ENCODE results near the gene RBPMS2.

The RBPMS2 gene

DNA sequence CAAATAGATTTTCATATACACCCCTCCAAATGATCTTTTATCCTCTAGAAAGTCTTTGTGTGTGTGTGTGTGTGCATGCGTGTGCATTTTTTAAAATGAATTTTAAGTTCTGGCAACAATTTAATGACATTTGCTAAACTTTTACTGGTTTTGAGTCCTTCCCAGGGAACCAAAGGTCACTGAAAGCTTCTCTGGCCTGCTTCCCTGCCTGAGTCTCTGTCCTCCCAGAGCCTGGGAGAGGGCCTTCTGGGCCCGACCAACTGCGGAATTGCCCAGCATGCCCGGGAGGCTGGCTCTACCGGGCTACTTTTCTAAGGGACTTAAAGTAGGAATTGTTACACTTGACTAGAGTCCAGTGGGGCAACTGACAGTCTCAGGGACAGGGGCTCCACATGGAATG lies 7.4 kb upstream of the RBPMS2 start:
- no peak for DNase-seq

DNA sequence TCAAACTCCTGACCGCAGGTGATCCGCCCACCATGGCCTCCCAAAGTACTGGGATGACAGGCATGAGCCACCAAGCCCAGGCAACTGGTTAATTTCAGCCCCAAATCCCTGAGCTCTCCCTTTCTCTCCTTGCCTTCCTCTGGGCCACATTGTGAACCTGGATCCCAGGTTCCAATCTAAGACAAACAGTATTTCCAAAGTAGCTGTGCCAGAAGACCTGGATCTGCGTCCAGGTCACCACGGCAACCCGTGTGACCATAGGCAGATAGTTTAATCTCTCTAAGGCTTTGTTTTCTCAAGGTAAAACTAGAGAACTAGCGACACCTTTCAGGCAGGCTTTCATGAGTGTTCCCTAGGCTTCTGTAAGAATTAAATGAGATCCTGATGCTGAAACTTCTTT lies 5.9 kb upstream of the RBPMS2 start:
- DNase-seq: no peak

DNA sequence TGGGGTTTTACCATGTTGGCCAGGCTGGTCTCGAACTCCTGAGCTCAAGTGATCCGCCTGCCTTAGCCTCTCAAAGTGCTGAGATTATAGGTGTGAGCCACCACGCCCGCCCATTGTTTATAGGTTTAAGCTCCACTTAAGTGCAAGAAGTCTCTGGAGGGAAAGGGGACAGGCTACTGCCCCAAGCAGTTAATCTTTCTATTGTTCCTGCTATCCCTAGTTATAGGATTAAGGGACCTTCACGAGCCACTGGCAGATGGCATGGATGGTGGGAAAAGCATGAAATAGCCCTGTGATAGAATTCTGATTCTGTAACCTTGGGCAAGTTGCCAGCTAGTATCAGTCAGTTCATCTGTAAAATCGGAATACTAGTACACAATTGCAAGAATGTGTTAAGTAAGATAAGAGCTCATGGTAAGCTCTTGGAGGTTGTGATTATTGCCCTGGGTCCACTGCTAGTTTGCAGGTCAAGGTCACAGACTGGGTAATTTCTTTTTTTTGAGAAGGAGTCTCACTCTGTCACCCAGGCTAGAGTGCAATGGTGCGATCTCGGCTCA lies 5.3 kb upstream of the RBPMS2 start:
- DNase-seq: no peak

DNA sequence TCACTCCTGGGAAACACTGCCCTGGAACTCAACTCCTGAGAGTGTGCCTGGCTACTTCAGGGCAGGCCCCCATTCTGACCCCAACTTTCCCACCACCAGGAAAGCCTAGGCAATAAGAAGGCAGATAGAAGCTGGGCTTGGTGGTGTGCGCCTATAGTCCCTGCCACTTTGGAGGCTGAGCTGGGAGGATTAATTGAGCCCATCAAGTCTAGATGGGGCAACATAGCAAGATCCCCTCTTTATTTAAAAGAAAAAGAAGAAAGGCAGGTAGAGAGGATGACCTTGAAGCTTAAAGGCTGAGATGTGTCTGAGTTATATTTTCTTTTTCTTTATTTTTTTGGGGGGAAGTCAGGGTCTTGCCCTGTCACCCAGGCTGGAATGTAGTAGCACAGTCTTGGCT lies 4.2 kb upstream of the RBPMS2 start:
- DNase-seq: no peak

DNA sequence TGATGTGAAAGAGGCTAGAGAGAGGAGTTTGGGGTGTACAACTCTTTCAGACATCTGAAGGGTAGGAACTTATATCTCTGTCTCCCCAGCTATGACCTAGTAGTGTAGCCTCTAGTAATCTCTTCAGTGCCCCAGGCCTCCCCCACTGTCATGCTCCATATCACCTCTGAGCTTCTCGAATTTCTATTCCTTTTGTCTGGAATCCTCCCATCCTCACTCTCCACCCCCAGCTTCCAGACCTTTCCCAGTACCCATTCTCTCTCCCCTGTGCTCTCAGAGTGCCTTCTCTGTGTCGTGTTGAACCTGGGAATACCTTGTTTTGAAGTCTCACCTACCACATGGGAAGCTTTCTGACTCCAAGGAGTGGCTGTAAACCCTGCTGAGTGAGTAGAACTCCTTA lies 3.6 kb upstream of the RBPMS2 start:
- no peak for DNase-seq

DNA sequence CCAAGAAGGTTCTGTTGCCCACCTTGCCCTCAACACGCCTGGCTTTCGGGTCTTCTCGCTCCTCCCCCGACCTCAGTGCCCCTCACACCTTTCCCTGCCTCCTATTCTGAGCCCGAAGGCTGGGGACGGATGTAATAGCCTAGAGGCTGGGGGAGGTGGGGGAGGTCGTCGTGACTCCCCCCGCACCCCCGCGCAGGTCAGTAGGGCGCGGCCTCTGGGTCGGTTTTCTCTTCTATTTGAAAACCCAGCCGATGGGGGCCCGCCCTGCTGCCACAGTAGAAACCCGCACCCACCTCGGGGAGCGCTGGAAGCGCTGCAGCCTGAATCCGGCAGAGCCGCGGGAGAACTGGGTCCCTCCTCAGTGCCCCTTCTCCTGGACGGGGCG lies 1.0 kb upstream of the RBPMS2 start:
- no peak for DNase-seq

DNA sequence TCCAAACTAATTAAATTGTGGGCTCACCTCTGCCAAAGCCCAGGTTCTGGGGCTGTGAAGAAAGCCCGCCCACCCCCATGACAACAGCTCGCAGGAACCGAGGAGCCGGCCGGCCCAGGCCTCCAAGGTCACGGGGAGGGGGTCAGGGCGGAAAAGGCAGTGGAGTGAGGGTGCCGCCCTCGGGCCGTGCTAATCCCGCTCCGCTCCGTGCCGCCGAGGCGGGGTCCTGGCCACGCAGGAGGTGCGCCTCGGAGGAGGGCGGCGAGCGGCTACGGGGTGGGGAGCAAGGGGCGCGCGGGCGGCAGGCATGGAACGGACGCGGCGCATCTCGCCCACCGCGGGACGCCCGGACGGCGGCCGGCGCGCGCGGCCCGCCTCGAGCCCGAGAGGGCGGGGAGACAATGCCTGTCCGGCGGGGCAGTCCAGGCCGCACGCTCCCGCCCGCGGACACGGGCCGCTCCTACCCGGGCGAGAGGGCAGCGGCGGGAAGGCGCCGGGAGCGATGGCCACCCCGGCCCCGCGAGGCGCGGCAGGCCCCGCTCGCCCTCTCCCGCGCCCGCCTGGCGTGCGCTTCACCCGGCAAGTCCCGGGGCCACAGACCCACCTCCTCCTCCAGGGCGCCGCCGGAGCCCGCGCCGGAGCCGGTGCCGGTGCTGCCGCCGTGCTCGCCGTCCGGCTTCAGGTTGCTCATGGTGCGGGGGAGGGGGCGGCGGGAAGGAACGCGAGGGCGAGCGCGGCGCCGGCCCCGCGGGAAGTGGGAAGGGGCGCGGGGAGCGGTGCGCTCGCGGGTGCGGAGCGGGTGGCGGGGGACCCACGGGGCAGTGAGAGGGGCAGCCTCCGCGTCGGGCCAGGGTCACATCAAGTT lies 528 bp downstream of the RBPMS2 start:
- no peak for DNase-seq

DNA sequence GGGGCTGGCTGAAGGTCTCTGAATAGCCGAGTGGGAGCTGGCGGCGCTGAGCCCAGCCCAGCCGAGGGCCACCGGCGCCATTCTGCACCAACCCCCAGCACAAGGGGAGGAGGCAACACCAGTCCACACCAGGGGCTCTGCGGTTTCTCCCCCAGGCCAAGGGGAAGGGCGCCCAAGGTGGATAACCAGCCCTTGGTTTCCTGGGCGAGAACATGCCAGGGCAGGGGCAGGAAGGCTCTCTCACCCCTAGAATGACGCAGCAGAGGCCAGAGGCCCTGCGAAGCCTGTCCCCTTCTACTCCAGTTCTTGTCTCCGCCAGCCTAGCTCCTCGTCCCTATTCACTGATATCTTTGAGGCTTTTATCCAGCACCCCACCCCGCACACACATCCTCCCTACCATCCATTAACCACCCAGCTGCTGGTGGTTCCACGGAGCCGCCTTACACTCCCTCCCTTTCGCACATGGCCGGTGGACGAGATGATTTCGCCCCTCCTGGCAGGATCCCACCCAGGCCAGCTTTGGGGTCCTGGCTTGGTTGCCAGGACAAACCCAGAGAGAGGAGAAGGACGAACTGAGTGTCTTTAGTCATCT lies 1.3 kb downstream of the RBPMS2 start:
- no peak for DNase-seq

DNA sequence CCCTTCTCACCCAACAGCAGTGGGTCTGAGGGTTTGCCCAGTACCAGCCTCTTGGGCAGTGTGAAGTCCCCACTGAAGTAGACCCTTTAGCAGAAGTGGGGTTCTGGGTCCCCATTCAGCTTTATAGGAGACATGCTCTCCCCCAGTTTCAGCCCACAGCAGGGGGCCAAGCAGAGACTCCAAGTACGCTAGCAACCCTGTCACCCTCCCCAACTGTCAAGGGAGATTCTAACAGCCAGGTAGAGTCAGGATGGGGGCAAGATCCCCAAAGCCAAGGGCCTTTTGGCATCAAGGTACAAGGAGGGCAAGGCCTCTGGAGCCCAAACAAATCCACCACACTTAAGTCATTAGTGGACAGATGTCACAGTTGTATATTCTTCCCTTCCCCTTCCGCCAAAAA lies 1.8 kb downstream of the RBPMS2 start:
- no peak for DNase-seq

DNA sequence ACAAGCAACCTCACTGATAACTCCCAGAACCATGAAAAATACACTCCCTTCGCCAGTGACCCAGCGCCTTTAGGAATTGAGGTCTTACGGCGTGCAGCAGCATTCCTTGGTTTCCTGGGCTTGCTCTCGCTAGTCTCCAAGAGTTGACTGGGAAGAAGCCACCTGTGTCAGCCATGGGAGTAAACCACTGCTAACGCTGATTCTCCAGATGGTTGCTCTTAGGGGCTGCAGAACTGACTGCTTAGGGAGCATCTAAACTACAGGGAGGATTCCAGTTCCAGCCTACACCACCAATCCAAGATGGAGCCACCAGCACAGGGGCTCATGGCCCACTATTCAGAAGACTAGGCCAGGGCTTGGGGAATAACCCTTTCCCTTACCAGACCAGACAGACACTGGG lies 2.4 kb downstream of the RBPMS2 start:
- no peak for DNase-seq

DNA sequence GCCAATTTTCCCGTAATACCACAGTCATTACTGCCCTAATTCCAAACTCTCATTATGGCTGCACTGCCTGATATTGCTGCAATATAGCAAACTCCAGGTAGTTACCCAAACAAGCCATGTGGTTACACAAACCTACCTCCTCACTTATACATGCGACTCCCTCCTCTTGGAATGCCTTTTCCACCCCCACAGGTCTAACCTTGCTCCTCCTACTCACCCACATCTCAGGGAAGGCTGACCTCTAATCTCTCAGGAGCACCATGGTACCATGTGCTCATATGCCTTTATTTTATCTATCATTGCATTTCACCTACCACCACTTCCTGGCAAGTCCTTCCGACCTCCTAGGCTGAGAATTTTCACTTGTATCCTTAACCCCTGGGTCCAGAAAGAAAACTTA lies 2.9 kb downstream of the RBPMS2 start:
- no peak for DNase-seq

DNA sequence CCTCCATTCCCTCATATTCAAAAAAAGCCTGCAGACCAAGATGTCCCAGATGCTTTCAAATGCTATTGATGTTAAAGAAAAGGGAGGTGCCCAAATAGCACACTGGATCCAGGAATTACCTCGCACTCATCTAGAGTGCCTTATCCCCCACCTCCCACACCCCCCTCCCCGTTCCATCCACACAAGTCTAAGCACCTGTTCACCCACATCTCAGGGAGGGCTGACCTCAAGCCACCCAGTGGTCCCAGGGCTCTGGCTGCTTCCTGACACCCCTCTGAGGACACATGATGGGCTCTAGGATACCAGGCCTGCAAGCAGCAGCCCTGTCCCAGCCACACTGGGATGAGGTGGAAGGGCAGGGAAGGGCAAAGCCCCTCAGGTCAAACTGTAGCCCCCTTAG lies 4.8 kb downstream of the RBPMS2 start:
- DNase-seq: no peak

DNA sequence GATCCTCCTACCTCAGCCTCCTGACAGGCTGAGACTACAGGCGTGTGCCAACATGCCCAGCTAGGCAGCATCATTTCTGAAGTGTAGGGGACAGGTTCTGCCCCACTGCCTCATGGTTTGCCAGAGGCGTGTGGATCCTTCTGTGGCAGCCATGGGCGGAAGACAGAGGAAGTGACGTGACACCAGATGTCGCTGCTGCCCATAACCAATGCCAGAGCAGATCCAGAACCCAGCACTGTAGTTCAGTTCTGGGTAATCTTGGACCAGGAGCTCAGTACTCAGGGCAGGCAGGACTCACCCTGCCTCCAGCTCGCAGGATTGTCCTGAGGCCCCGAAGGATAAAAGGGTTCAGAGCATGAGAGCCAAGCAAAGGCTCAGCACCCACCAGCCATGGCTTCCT lies 8.2 kb downstream of the RBPMS2 start:
- DNase-seq: no peak

DNA sequence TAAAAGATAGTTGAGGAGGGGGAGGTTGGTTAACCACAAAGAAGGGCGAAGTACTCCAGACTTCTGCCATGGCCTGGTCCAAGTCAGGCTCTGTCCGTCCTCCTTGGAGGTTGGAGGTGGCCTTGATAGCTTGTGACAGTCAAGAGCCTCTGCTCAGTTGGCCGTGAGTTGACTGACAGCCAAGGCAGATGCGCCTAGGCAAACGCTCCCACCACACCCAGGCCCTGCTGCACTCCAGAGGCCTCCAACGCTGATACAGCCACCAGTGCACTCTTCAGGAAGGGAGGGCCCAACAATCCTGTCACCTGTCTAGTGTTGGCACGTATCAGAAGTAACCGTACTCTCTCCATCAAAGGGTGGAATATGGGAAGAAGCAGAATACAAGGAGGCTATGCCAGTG lies 9.3 kb downstream of the RBPMS2 start:
- DNase-seq: no peak

DNA sequence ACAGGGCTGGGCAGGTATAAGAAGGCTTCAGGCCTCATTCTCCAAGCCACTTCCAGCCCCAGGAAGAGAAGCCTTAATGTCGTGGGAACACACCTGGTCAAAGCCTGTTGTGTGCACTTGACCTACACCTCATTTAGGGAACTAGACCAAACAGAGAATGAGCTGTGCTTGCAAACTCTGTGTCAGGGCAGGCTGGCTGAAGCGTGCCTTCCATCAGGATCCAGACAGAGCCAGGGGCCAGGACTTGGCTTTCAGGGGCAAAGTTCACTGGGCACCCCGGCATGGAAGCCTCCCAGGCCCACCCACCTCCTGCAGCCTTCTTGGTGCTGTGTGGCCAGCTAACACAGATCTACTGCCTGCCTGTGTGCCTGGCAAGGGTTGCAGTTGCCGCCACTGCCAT lies 11.5 kb downstream of the RBPMS2 start:
- DNase-seq: no peak

DNA sequence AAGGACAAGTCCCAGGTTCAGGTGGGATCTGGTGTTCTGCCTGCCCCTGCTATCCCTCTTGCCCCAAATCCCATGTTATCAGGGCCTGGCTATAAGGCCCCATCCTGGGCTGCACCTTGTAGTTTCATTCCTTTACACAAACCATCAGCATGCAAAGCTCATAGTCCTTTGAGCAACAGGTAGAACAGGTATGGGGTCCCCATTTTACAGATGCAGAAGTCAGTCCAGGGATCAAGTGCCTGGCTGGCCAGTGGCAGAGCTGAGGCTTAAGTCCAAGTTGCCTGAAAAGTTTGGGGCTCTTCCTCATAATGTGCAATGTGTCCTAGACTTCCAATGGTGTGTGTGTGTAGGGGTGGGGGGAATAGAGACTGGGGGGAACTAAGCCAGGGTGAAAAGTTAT lies 11.9 kb downstream of the RBPMS2 start:
- no peak for DNase-seq

DNA sequence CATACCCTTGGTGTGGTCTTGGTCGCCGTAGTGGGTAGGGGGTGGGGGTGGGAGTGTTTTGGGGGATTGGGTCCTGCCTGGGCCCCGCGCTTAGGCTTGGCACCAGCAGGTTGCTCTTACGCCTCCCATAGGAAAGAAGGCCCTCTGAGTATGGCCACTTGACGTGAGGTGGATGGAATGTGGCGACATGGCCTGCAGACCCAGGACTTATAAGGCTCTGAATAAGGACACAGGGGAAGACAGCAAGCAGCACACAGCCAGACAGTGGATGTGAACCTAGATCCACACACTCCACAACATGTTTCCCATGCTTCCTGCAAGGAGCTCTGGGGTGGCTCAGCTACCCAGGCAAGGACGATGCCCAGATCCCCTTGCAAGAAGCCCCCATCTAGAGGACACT lies 12.4 kb downstream of the RBPMS2 start:
- no peak for DNase-seq

DNA sequence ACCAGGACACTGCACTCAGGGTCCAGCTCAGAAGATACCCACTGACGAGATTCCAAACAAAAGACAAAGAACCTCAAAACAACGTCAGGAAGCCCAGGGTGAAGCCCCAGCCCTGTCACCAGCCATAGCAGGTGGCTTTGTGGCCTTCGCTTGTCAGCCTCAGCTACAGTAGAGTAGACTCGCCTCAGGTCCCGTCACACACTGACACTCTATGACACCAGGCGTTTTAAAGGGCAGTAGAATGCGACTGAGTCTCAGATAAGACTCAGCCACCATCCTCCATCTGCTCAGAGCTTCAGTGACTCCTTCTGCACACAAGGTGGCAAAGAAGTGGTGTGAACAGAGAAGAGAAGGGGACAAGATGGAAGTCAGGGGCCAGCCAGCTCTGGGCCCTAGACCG lies 12.8 kb downstream of the RBPMS2 start:
- DNase-seq: no peak

DNA sequence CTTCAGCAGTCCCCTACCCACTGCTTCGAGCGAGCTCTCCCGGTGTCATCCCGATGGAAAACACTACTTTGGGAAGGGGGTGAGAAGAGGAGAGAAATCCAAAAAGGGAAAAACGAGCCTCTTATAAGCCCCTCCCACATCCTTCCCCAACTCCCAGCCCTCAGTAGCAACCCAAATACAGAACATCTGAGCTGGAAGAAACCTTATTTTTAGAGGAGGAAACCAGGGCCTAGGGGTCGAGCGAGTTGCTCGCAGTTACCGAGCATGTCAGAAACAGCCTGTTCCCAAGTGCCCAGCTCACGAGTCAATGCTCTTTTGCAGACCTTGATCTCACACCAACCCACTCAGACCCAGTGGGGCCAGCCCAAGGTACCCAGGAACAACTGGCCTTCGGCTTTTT lies 14.2 kb downstream of the RBPMS2 start:
- no peak for DNase-seq

DNA sequence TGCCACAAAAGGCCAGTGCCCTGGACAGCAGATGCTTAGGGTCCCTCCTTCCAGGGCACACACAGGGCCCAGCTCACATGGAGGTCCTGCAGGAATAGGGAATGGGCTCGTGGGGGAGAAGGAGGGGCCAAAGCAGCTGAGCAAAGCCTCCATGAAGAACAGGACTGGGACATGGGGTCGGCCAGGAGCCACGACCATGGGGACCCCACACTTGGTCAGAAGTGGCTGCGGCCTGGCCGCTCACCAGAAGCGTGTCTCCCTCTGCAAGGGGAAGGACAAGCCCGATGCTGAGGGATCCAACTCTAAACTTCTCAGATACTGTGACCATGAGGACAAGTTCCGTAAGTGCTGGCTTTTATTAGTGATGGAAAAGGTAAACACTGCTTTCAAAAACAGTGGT lies 15.3 kb downstream of the RBPMS2 start:
- no peak for DNase-seq

DNA sequence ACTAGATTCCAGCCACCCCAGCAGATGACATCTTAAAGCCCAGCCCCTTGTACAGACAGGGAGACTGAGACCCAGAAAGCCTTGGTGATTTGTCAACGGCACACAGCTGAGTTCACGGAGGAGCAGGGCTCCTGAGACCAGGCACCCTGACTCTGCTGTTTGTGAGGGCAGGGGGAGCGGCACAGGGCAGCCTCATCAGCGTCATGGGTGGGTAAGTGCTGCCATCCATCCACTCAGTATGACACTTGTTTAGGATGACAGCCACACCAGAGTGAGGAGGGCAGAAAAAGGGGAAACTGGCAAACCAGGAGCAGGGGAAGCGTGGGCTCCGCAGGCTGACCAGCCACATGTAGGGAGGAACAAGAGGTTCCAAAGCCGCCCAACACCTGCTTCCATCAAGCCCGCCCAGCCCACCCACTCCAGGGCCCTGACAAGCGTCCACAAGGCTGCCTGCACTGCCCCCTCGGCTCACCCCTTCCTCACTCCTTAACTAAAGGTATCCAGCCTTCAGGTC lies 19.9 kb downstream of the RBPMS2 start:
- no peak for DNase-seq

DNA sequence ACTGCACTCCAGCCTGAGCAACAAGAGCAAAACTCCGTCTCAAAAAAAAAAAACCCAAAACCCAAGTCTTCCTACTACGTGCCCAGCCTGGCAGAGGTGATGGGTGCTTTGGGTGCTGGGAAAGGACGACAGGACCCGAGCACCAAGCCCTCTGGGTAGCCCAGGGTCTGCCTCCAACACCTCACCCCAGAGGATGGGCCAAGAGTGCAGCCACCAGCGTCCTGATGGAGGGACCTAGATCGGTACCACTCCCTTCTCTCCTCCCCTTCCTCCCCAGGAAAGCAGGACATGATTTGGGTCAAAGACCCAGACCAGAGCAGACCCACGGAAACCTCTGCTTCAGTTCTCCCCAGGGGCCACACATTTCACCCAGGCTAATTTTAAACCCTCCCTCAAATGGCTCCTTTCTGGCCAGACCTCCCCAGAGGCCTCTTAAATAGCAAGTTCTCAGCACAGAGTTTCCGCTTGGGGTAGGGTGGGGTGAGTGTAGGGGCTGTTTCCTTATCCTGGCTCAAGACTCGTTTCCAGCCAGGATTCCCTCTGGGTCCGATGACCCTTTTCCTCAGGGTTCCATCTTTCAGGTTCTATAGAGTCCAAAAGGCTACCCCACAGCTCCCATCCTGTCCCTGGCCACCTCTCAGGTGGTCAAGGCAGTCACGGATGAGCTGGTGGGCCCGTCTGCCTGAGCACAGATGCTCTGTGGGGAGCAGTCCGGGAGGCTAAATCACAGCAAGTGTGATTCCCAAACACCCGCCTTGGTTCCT lies 20.5 kb downstream of the RBPMS2 start:
- no peak for DNase-seq

DNA sequence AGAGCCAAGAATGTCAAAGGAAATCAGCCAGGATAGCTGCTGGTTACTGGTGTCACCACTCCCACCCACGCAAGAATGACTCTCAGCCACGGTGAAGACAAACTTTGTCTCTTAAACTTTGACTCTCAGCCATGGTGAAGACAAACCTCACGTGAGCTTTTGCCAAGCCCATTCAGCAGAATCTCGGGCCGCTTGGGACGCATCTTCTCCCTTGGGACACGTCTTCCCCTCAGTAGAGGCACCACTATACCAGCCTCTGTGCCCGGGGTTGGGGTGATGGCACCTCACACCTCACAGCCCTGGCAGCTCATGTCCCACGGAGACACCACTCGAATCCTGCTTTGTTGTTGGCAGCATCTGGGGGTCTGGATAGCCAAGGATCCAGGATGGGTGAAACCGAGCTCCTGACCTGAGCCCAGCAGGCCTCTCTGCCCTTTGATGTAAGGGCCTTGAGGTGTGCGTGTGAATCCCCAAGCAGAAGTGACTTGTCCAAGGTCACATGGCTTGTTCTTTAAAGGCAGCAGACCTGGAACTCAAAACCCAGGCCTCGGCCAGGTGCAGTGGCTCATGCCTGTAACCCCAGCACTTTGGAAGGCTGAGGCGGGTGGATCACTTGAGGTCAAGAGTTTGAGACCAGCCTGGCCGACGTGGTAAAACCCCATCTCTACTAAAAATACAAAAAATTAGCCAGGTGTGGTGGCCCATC lies 21.8 kb downstream of the RBPMS2 start:
- DNase-seq: no peak
